Activated CD8-positive, alpha-beta memory T cell treated with anti-CD3 and anti-CD28 coated beads for 48 hours (primary cell): ENCODE data around the gene SCML2.
"Not testable (repeated sequence)": the region's sequence is repeated elsewhere in the genome, so short reads cannot be mapped to it uniquely, and the experiment has no call there.

Experiments used
- DNase-seq, 3 experiments: peaks; one replicate each; pipeline ENCODE4 v3.0.0-alpha.2; 2020; ENCODE audit warnings: low read depth in 2 of 3, low spot score in 2 of 3

Gene SCML2

GRCh38 chrX:18354369-18355223 is at the start of gene SCML2:
Gene SCML2 (minus strand): TSS chrX:18354688. CDS start chrX:18334071, 20,617 bp downstream.
- DNase-seq: no peak

GRCh38 chrX:18401848-18402213 is 47.3 kb upstream of the SCML2 start:
- DNase-seq: no peak

- no peak for DNase-seq
These were observed 40.0 kb upstream of the SCML2 start for GRCh38 chrX:18394477-18394876.

- DNase-seq: peak in 2 of 3 experiments; percentile 10 to 34
These were observed 36.6 kb upstream of the SCML2 start for GRCh38 chrX:18390941-18391538.

GRCh38 chrX:18389966-18390365 is 35.5 kb upstream of the SCML2 start:
- no peak for DNase-seq

- no peak for DNase-seq
These were observed 23.3 kb upstream of the SCML2 start for GRCh38 chrX:18377796-18378195.

GRCh38 chrX:18375131-18375805 is 20.8 kb upstream of the SCML2 start:
- DNase-seq: not testable (repeated sequence)

- DNase-seq: not testable (repeated sequence)
These were observed 14.6 kb upstream of the SCML2 start for GRCh38 chrX:18369096-18369495.

- DNase-seq: no peak
These were observed 13.9 kb upstream of the SCML2 start for GRCh38 chrX:18368402-18368801.

GRCh38 chrX:18360867-18361266 is 6.4 kb upstream of the SCML2 start:
- DNase-seq: no peak

GRCh38 chrX:18353931-18354368 is 538 bp downstream of the SCML2 start:
- no peak for DNase-seq

GRCh38 chrX:18351784-18352183 is 2.7 kb downstream of the SCML2 start:
- no peak for DNase-seq

- DNase-seq: no peak
These were observed 6.4 kb downstream of the SCML2 start for GRCh38 chrX:18348047-18348446.

GRCh38 chrX:18309401-18309800 is 45.1 kb downstream of the SCML2 start:
- DNase-seq: no peak

GRCh38 chrX:18297251-18297650 is 57.2 kb downstream of the SCML2 start:
- DNase-seq: no peak

GRCh38 chrX:18294893-18295292 is 59.6 kb downstream of the SCML2 start:
- no peak for DNase-seq

GRCh38 chrX:18291006-18291545 is 63.4 kb downstream of the SCML2 start:
- no peak for DNase-seq

GRCh38 chrX:18290200-18290599 is 64.3 kb downstream of the SCML2 start:
- DNase-seq: no peak

GRCh38 chrX:18288716-18289115 is 65.8 kb downstream of the SCML2 start:
- DNase-seq: no peak

GRCh38 chrX:18286322-18286831 is 68.1 kb downstream of the SCML2 start:
- no peak for DNase-seq

GRCh38 chrX:18278449-18278848 is 76.0 kb downstream of the SCML2 start:
- no peak for DNase-seq
